IMR-90 (cell line): ENCODE results near the gene ADAM12. TPM values are rescaled to one million over a fixed set of nuclear protein-coding genes. Genes with fewer than 3 reads are reported as not detected.

ENCODE experiments used
- ATAC-seq: fragments of 200-7000 bp; cut with Tn5 transposase; 2 replicates; pipeline ENCODE4 v1.9.1; 2020; ENCODE audit warnings: low read depth, mild to moderate bottlenecking, moderate library complexity
- BruUV-seq: library from RNA; stranded (reverse); fragments of 400-500 nt; replicated peaks from 2 replicates; lab custom pipeline; 2021; lab: Mats Ljungman, UMichigan
- CTCF ChIA-PET: fragments of 300-600 bp; formaldehyde crosslinking; extraction: SDS; loops from one replicate; lab custom pipeline; 2021; ENCODE audit warnings: antibody characterized with exemption; lab: Yijun Ruan, JAX
- POLR2A ChIA-PET: fragments of 300-600 bp; sonication (Branson Sonifier 250); formaldehyde crosslinking; loops from one replicate; lab custom pipeline; 2022; ENCODE audit warnings: antibody characterized with exemption; ENCODE audit not compliant: unreplicated experiment; lab: Charles Lee
- DNase-seq: peaks from one replicate; pipeline ENCODE4 v3.0.0; 2013
- H2AFZ ChIP-seq: replicated peaks from 2 replicates; pipeline ENCODE3; 2013; ENCODE audit warnings: low read length, mild to moderate bottlenecking; ENCODE audit not compliant: poor library complexity
- H2AK5ac ChIP-seq: 2 replicates; pipeline ENCODE4 v1.6.1; 2013; ENCODE audit warnings: low read depth, low read length, inconsistent platforms
- H2AK9ac ChIP-seq: replicated peaks from 2 replicates; pipeline ENCODE3; 2013; ENCODE audit warnings: mild to moderate bottlenecking, low read depth, low read length, moderate library complexity; ENCODE audit not compliant: poor library complexity
- H2BK120ac ChIP-seq: 2 replicates; pipeline ENCODE4 v1.6.1; 2013; ENCODE audit warnings: low read depth, low read length, inconsistent platforms
- H2BK15ac ChIP-seq: 3 replicates; pipeline ENCODE4 v1.6.1; 2013; ENCODE audit warnings: low read depth, low read length, inconsistent platforms
- H2BK20ac ChIP-seq: 2 replicates; pipeline ENCODE4 v1.6.1; 2013; ENCODE audit warnings: low read depth, mild to moderate bottlenecking, inconsistent platforms, low read length, moderate library complexity
- H2BK5ac ChIP-seq: 2 replicates; pipeline ENCODE4 v1.6.1; 2013; ENCODE audit warnings: mild to moderate bottlenecking, low read depth, low read length, inconsistent platforms; ENCODE audit not compliant: poor library complexity, severe bottlenecking
- H3K14ac ChIP-seq: replicated peaks from 2 replicates; pipeline ENCODE4 v1.6.1; 2013; ENCODE audit warnings: low read depth, low read length, inconsistent platforms
- H3K18ac ChIP-seq: 2 replicates; pipeline ENCODE4 v1.6.1; 2013; ENCODE audit warnings: low read depth, low read length, control low read depth
- H3K23ac ChIP-seq: 2 replicates; pipeline ENCODE4 v1.6.1; 2013; ENCODE audit warnings: low read depth, low read length, inconsistent platforms
- H3K27ac ChIP-seq: 2 replicates; pipeline ENCODE4 v1.5.1; 2013; ENCODE audit warnings: mild to moderate bottlenecking, control low read depth, low read length; ENCODE audit not compliant: insufficient read depth
- H3K27me3 ChIP-seq: 2 replicates; pipeline ENCODE4 v1.6.1; 2013; ENCODE audit warnings: low read length; ENCODE audit not compliant: control insufficient read depth, insufficient read depth
- H3K36me3 ChIP-seq: 2 replicates; pipeline ENCODE4 v1.6.1; 2013; ENCODE audit warnings: low read length, mixed read lengths; ENCODE audit not compliant: control insufficient read depth, insufficient read depth
- H3K4ac ChIP-seq: 2 replicates; pipeline ENCODE4 v1.6.1; 2013; ENCODE audit warnings: low read depth, low read length, inconsistent platforms
- H3K4me1 ChIP-seq: 2 replicates; pipeline ENCODE4 v1.6.1; 2013; ENCODE audit warnings: low read length, mixed read lengths; ENCODE audit not compliant: control insufficient read depth, insufficient read depth
- H3K4me2 ChIP-seq: 2 replicates; pipeline ENCODE4 v1.6.1; 2013; ENCODE audit warnings: low read depth, mild to moderate bottlenecking, control low read depth, low read length, moderate library complexity
- H3K4me3 ChIP-seq: 2 replicates; pipeline ENCODE4 v1.5.1; 2013; ENCODE audit warnings: low read depth, mild to moderate bottlenecking, control low read depth, low read length, moderate library complexity; ENCODE audit not compliant: insufficient read depth
- H3K56ac ChIP-seq: 2 replicates; pipeline ENCODE4 v1.6.1; 2013; ENCODE audit warnings: low read length, inconsistent platforms; ENCODE audit not compliant: insufficient read depth; ENCODE audit errors: extremely low read depth
- H3K79me1 ChIP-seq, 2 experiments: 2 replicates each; pipeline ENCODE4 v1.6.1; 2013; ENCODE audit warnings: low read length in 2 of 2, inconsistent platforms in 1 of 2, low read depth in 1 of 2
- H3K9ac ChIP-seq: 2 replicates; pipeline ENCODE4 v1.6.1; 2013; ENCODE audit warnings: low read depth, low read length, control low read depth
- H3K9me1 ChIP-seq: 2 replicates; pipeline ENCODE4 v1.6.1; 2013; ENCODE audit warnings: low read length, inconsistent platforms; ENCODE audit not compliant: insufficient read depth
- H3K9me3 ChIP-seq: 2 replicates; pipeline ENCODE4 v1.6.1; 2013; ENCODE audit warnings: low read length; ENCODE audit not compliant: control insufficient read depth, insufficient read depth
- H4K20me1 ChIP-seq: 2 replicates; pipeline ENCODE4 v1.6.1; 2013; ENCODE audit warnings: low read length, inconsistent platforms; ENCODE audit not compliant: insufficient read depth
- H4K5ac ChIP-seq: 2 replicates; pipeline ENCODE4 v1.6.1; 2013; ENCODE audit warnings: mild to moderate bottlenecking, low read depth, low read length, control low read depth
- H4K8ac ChIP-seq, 2 experiments: 2 replicates each; pipeline ENCODE4 v1.6.1; 2013; ENCODE audit warnings: low read depth in 2 of 2, low read length in 2 of 2, control low read depth in 1 of 2, inconsistent platforms in 1 of 2
- H4K91ac ChIP-seq: 2 replicates; pipeline ENCODE4 v1.6.1; 2013; ENCODE audit warnings: low read depth, low read length, inconsistent platforms; ENCODE audit not compliant: insufficient read depth
- BHLHE40 ChIP-seq: fragments of 150-350 bp; IDR thresholded peaks from 2 replicates; pipeline ENCODE4 v1.6.1; 2016; ENCODE audit warnings: mild to moderate bottlenecking, low read depth, low read length
- FOS ChIP-seq: fragments of 150-350 bp; IDR thresholded peaks from 2 replicates; pipeline ENCODE4 v1.6.1; 2016; ENCODE audit warnings: low read depth, low read length
- MXI1 ChIP-seq: IDR thresholded peaks from 2 replicates; pipeline ENCODE4 v1.6.1; 2012; ENCODE audit warnings: low read depth, mild to moderate bottlenecking, low read length, moderate library complexity, borderline replicate concordance
- POLR2A ChIP-seq: IDR thresholded peaks from 2 replicates; pipeline ENCODE4 v1.6.1; 2012; ENCODE audit warnings: mild to moderate bottlenecking, low read depth, low read length
- WGBS, 2 experiments: methylation state at CpG; one replicate each; pipeline versions ENCODE4 v1.1.5 to v1.1.7; 2013; ENCODE audit warnings: missing lambda C conversion rate in 2 of 2; ENCODE audit not compliant: insufficient read length in 1 of 2; ENCODE audit errors: extremely low coverage in 2 of 2; 5-methylcytosine and 5-hydroxymethylcytosine counted together
- dilution Hi-C: fragments of 300-500 bp; cut with HindIII; formaldehyde crosslinking; loops from one replicate; pipeline ENCODE4 v1.14.3; 2018; ENCODE audit warnings: low sequenced_read_pairs; ENCODE audit not compliant: unreplicated experiment
- in situ Hi-C: fragments of 300-500 bp; cut with MboI; formaldehyde crosslinking; loops from 3 replicates; pipeline ENCODE4 v1.14.3; 2019; ENCODE audit warnings: low sequenced_read_pairs, inconsistent platforms, mixed read lengths
- intact Hi-C: fragments of 100-400 bp; cut with micrococcal nuclease; formaldehyde crosslinking; loops from 2 replicates; pipeline ENCODE4 v1.10.0; 2022
- polyA plus RNA-seq, 3 experiments: library from polyadenylated mRNA; depleted of rRNA; stranded (reverse); fragments of >200 nt; gene quantifications; 2 replicates each; pipeline ENCODE4 v1.2.3, GENCODE V29; 2012; ENCODE audit warnings: low replicate concordance in 1 of 3
- total RNA-seq: library from RNA; depleted of rRNA; stranded (reverse); fragments of >200 nt; gene quantifications from 2 replicates; pipeline ENCODE4 v1.2.3, GENCODE V29; 2012

The ADAM12 gene
- total and polyA plus RNA-seq, 2 of the 4 experiments (the other 2 are of a cell fraction): 9.6 to 10.2 TPM

DNA sequence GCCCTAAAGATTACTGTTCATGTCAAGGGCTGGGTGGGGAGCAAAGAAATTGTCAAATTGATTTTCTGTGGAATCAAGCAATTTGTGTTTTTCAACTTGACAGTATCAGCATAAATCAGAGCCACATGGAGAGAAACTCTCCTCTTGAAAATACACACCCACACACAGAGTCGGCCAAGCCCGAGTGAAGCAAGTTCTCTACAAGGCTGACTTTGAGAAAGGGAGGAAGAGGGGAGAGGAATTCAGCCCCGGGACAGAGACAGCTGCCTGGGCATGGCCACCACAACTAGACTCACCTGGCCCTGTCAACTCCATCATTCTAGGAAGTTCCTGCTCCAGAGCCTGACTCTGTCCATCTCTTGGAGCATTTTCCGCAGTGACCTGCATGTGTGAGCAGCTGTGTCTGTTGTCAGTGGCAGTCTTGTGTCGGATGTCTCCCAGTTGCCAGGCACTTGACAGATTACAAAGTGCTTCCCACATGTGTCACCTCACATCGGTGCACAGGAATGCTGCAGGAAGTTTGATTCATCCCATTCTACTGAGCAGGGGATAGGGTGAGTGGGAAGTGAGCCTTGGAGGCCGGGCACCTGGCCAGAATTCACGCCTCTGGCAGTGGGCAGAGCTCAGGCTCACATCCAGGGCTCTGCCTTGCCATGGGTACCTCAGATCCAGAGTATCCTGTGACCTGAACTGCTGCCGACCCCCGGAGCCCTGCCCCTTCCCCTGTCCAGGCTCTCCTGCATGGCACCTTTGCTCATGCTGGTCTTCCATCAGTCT is 37.9 kb downstream of the ADAM12 start:
- Histone ChIP-seq H3K14ac (no peak overlapping the region), H3K9ac (no peak overlapping the region), H2AK9ac (peak overlapping the region; percentile 42), H3K23ac (no peak overlapping the region), H3K18ac (no peak overlapping the region), H2BK5ac (no peak overlapping the region), H3K79me1 (no peaks in the 10 kb centered on the region), H4K8ac (no peak overlapping the region), H3K27ac (no peak overlapping the region; the same call in 1 of the 2 replicates), H3K4me2 (peak overlapping the region; percentile 25; the same call in 1 of the 2 replicates), H2BK15ac (no peak overlapping the region), H3K9me3 (no peaks in the 10 kb centered on the region; the same call in 1 of the 2 replicates), H2BK20ac (peak overlapping the region; percentile 57; the same call in 1 of the 2 replicates), H2BK120ac (no peak overlapping the region; the same call in 1 of the 2 replicates), H2AK5ac (peak overlapping the region; percentile 43; the same call in 1 of the 2 replicates), H3K27me3 (no peaks in the 10 kb centered on the region), H4K5ac (no peak overlapping the region), H3K4me3 (no peak overlapping the region), H3K56ac (no peak overlapping the region), H4K91ac (no peak overlapping the region), H3K9me1 (0 out of 2 replicates have a peak, but pooled peaks cover 10% of the 10 kb centered on the region), H4K20me1 (no peaks in the 10 kb centered on the region), H3K4me1 (peaks cover 9% of the 10 kb centered on the region), H3K4ac (no peak overlapping the region), H3K36me3 (no peaks in the 10 kb centered on the region), H2AFZ (peak overlapping the region; percentile 52)
- TF ChIP-seq FOS (peak; percentile 22; the same call in 1 of the 2 replicates), BHLHE40 (peak; percentile 61; the same call in 1 of the 2 replicates), MXI1 (no peak), POLR2A (0 out of 2 replicates have a peak, but pooled peaks have one; percentile 28)
- in situ Hi-C loops (no loop called here), dilution Hi-C loops (no loop called here), intact Hi-C loops (no loop called here)
- WGBS, 2 experiments: no CpG with 5 or more reads among the region's 10 CpGs
- ATAC-seq: peak; percentile 81
- ChIA-PET POLR2A (no interaction called here), CTCF (no interaction called here)
- DNase-seq: peak; percentile 90
- no TSS peak for BruUV-seq
